ENCODE measurements around the gene AP1B1. TPM values are rescaled to one million over a fixed set of nuclear protein-coding genes. Genes with fewer than 3 reads are reported as not detected.

The AP1B1 gene
- total and polyA plus RNA-seq, 2 donors (not counting 1 experiment from before 2014, with no cell fraction given): 44.1 to 45.6 TPM

- DNase-seq (ENCODE audit: low read depth in 2 of 2): no peak
- no peak overlapping the region for H2AFZ ChIP-seq (ENCODE audit: low read length)
- no peaks in the 10 kb centered on the region for H4K20me1 ChIP-seq (ENCODE audit: control insufficient read depth, extremely low read depth, insufficient read depth, low read length)
- H3K9me3 ChIP-seq (ENCODE audit: control insufficient read depth, insufficient read depth, low read depth, low read length): no peaks in the 10 kb centered on the region
- H3K27me3 ChIP-seq (ENCODE audit: control insufficient read depth, insufficient read depth, low read length): no peaks in the 10 kb centered on the region
- no peak overlapping the region for H3K4me2 ChIP-seq (ENCODE audit: extremely low read depth, insufficient read depth, low read length)
- H3K4me1 ChIP-seq (ENCODE audit: control insufficient read depth, extremely low read depth, insufficient read depth, low read length): peaks cover 4% of the 10 kb centered on the region
- peaks cover 24% of the 10 kb centered on the region for H3K79me2 ChIP-seq (ENCODE audit: control insufficient read depth, insufficient read depth, low read length)
- H3K4me3 ChIP-seq (replicated peaks in 1 of 4; ENCODE audit: control extremely low read depth in 1 of 4, insufficient read depth in 1 of 4, low read depth in 3 of 4, low read length in 4 of 4): no peak overlapping the region
- no peak overlapping the region for H3K9ac ChIP-seq (ENCODE audit: insufficient read depth, low read length)
- no peak overlapping the region for H3K27ac ChIP-seq (ENCODE audit: insufficient read depth, low read length)
- peaks cover 5% of the 10 kb centered on the region for H3K36me3 ChIP-seq (ENCODE audit: control insufficient read depth, insufficient read depth, low read length)
- no peak for TF ChIP-seq EZH2 (IDR thresholded peaks at IDR 0.05; ENCODE audit: low read length, missing control alignments)
- TF ChIP-seq, protein P1, sequence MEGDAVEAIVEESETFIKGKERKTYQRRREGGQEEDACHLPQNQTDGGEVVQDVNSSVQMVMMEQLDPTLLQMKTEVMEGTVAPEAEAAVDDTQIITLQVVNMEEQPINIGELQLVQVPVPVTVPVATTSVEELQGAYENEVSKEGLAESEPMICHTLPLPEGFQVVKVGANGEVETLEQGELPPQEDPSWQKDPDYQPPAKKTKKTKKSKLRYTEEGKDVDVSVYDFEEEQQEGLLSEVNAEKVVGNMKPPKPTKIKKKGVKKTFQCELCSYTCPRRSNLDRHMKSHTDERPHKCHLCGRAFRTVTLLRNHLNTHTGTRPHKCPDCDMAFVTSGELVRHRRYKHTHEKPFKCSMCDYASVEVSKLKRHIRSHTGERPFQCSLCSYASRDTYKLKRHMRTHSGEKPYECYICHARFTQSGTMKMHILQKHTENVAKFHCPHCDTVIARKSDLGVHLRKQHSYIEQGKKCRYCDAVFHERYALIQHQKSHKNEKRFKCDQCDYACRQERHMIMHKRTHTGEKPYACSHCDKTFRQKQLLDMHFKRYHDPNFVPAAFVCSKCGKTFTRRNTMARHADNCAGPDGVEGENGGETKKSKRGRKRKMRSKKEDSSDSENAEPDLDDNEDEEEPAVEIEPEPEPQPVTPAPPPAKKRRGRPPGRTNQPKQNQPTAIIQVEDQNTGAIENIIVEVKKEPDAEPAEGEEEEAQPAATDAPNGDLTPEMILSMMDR (conservative IDR thresholded peaks at IDR 0.05 in 1 of 2, IDR thresholded peaks at IDR 0.05 in 1 of 2; ENCODE audit: low read depth in 1 of 2, low read length in 2 of 2): no peak
These were observed 3.1 kb downstream of the AP1B1 start for GRCh38 chr22:29385151-29385704.

- H2AFZ ChIP-seq (ENCODE audit: low read length): no peak overlapping the region
- no peak overlapping the region for H3K27ac ChIP-seq (ENCODE audit: insufficient read depth, low read length)
- DNase-seq (ENCODE audit: low read depth in 2 of 2): no peak
- H3K9ac ChIP-seq (ENCODE audit: insufficient read depth, low read length): no peak overlapping the region
- H3K79me2 ChIP-seq (ENCODE audit: control insufficient read depth, insufficient read depth, low read length): peaks cover 28% of the 10 kb centered on the region
- H3K4me3 ChIP-seq (replicated peaks in 1 of 4; ENCODE audit: control extremely low read depth in 1 of 4, insufficient read depth in 1 of 4, low read depth in 3 of 4, low read length in 4 of 4): no peak overlapping the region
- peaks cover 5% of the 10 kb centered on the region for H3K36me3 ChIP-seq (ENCODE audit: control insufficient read depth, insufficient read depth, low read length)
- H3K27me3 ChIP-seq (ENCODE audit: control insufficient read depth, insufficient read depth, low read length): no peaks in the 10 kb centered on the region
- TF ChIP-seq, protein P1 (conservative IDR thresholded peaks at IDR 0.05 in 1 of 2, IDR thresholded peaks at IDR 0.05 in 1 of 2; ENCODE audit: low read depth in 1 of 2, low read length in 2 of 2): no peak
- TF ChIP-seq EZH2 (IDR thresholded peaks at IDR 0.05; ENCODE audit: low read length, missing control alignments): no peak
- H3K4me1 ChIP-seq (ENCODE audit: control insufficient read depth, extremely low read depth, insufficient read depth, low read length): peaks cover 2% of the 10 kb centered on the region
- no peak overlapping the region for H3K4me2 ChIP-seq (ENCODE audit: extremely low read depth, insufficient read depth, low read length)
- no peaks in the 10 kb centered on the region for H3K9me3 ChIP-seq (ENCODE audit: control insufficient read depth, insufficient read depth, low read depth, low read length)
- no peaks in the 10 kb centered on the region for H4K20me1 ChIP-seq (ENCODE audit: control insufficient read depth, extremely low read depth, insufficient read depth, low read length)
These were observed 4.6 kb downstream of the AP1B1 start for GRCh38 chr22:29383740-29384139.

DNA sequence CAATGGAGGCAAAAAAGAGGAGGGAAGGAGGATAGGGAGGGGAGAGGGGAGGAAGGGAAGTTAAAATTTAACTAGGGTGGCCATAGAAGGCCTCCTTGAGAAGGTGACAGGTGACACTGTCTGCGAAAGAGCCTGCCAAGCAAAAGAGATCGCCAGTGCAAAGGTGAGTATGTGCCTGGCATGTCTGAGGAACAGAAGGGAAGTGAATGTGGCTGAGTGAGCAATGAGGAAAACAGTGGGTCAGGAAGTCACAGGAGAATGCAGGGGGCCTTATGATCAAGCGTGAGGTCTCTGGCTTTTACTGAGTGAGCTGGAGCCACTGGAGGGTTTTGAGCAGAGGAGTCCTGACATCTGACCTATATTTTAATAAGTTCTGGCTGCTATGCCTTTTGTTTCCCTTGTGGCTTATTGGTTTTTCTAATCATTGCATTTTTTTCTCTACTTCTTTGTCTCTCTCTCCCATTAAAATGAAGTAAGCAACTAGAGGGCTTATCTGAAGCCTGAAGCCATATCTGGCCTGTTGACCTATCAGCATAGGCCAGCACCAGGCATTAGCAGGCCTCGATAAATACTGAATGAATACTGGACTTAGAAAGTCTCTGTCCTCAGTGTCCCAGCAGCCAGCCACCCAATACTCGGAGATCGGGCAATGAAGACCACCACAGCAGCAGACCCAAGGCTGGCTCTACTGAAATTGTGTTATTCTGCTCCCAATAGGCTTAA is 5.6 kb downstream of the AP1B1 start:
- no peak overlapping the region for H3K27ac ChIP-seq (ENCODE audit: insufficient read depth, low read length)

More for the DNA sequence above, 5.6 kb downstream of the AP1B1 start:
- no peak for DNase-seq (ENCODE audit: low read depth in 2 of 2)
- Histone ChIP-seq H3K27me3 (ENCODE audit: control insufficient read depth, insufficient read depth, low read length) (no peaks in the 10 kb centered on the region), H3K79me2 (ENCODE audit: control insufficient read depth, insufficient read depth, low read length) (peaks cover 27% of the 10 kb centered on the region), H4K20me1 (ENCODE audit: control insufficient read depth, extremely low read depth, insufficient read depth, low read length) (no peaks in the 10 kb centered on the region), H2AFZ (ENCODE audit: low read length) (no peak overlapping the region), H3K9me3 (ENCODE audit: control insufficient read depth, insufficient read depth, low read depth, low read length) (no peaks in the 10 kb centered on the region), H3K4me1 (ENCODE audit: control insufficient read depth, extremely low read depth, insufficient read depth, low read length) (peaks cover 2% of the 10 kb centered on the region), H3K9ac (ENCODE audit: insufficient read depth, low read length) (no peak overlapping the region), H3K36me3 (ENCODE audit: control insufficient read depth, insufficient read depth, low read length) (peaks cover 5% of the 10 kb centered on the region), H3K4me2 (ENCODE audit: extremely low read depth, insufficient read depth, low read length) (no peak overlapping the region), H3K4me3 (replicated peaks in 1 of 4; ENCODE audit: control extremely low read depth in 1 of 4, insufficient read depth in 1 of 4, low read depth in 3 of 4, low read length in 4 of 4) (no peak overlapping the region)
- no peak for TF ChIP-seq EZH2 (IDR thresholded peaks at IDR 0.05; ENCODE audit: low read length, missing control alignments)
- TF ChIP-seq, protein P1 (conservative IDR thresholded peaks at IDR 0.05 in 1 of 2, IDR thresholded peaks at IDR 0.05 in 1 of 2; ENCODE audit: low read depth in 1 of 2, low read length in 2 of 2): no peak
